ENCODE data around the gene CAB39.

The CAB39 gene

GRCh38 chr2:230712443-230713330 lies at the start of gene CAB39:
Gene CAB39, plus strand, starts transcription at chr2:230712842. Its CDS starts 47,160 bp downstream, at chr2:230760002.
- DNase-seq = peak; percentile 85 to 87

GRCh38 chr2:230664128-230664527 lies 48.5 kb upstream of the CAB39 start:
- no peak for DNase-seq

GRCh38 chr2:230664844-230665243 lies 47.8 kb upstream of the CAB39 start:
- no peak for DNase-seq

- DNase-seq = no peak
These were observed 47.4 kb upstream of the CAB39 start for GRCh38 chr2:230665263-230665691.

- no peak for DNase-seq
These were observed 46.2 kb upstream of the CAB39 start for GRCh38 chr2:230666446-230666845.

- DNase-seq = peak in 1 of 2 donors; percentile 17
These were observed 45.5 kb upstream of the CAB39 start for GRCh38 chr2:230666885-230667712.

- DNase-seq = peak; percentile 14 to 22
These were observed 44.3 kb upstream of the CAB39 start for GRCh38 chr2:230668184-230668938.

- DNase-seq = no peak
These were observed 43.7 kb upstream of the CAB39 start for GRCh38 chr2:230668939-230669303.

- no peak for DNase-seq
These were observed 43.2 kb upstream of the CAB39 start for GRCh38 chr2:230669386-230669950.

- DNase-seq = no peak
These were observed 41.5 kb upstream of the CAB39 start for GRCh38 chr2:230671117-230671516.

GRCh38 chr2:230672836-230673235 lies 39.8 kb upstream of the CAB39 start:
- DNase-seq = no peak

GRCh38 chr2:230674401-230674800 lies 38.2 kb upstream of the CAB39 start:
- DNase-seq = no peak

- no peak for DNase-seq
These were observed 37.5 kb upstream of the CAB39 start for GRCh38 chr2:230674966-230675672.

GRCh38 chr2:230676546-230676945 lies 36.1 kb upstream of the CAB39 start:
- no peak for DNase-seq

- no peak for DNase-seq
These were observed 35.3 kb upstream of the CAB39 start for GRCh38 chr2:230677201-230677946.

GRCh38 chr2:230678018-230678417 lies 34.6 kb upstream of the CAB39 start:
- no peak for DNase-seq

GRCh38 chr2:230678451-230678850 lies 34.2 kb upstream of the CAB39 start:
- no peak for DNase-seq

GRCh38 chr2:230680463-230681170 lies 32.0 kb upstream of the CAB39 start:
- DNase-seq = no peak

- DNase-seq = no peak
These were observed 31.5 kb upstream of the CAB39 start for GRCh38 chr2:230681171-230681545.

- no peak for DNase-seq
These were observed 30.1 kb upstream of the CAB39 start for GRCh38 chr2:230682546-230682945.
